ENCODE data around the gene STK16.

DNA sequence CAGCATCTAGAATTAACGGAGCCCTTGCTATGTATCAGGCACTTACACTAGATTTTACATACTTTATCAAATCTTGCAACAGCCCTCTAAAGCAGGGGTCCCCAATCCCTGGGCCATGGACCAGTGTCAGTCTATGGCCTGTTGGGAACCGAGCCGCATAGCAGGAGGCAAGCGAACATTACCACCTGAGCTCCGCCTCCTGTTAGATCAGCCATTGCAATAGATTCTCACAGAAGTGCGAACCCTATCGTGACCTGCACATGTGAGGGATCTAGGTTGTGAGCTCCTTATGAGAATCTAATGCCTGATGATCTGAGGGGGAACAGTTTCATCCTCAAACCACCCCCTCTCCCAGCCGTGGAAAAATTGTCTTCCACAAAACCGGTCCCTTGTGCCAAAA is 47.3 kb downstream of the STK16 start:
- TF ChIP-seq, protein P1, sequence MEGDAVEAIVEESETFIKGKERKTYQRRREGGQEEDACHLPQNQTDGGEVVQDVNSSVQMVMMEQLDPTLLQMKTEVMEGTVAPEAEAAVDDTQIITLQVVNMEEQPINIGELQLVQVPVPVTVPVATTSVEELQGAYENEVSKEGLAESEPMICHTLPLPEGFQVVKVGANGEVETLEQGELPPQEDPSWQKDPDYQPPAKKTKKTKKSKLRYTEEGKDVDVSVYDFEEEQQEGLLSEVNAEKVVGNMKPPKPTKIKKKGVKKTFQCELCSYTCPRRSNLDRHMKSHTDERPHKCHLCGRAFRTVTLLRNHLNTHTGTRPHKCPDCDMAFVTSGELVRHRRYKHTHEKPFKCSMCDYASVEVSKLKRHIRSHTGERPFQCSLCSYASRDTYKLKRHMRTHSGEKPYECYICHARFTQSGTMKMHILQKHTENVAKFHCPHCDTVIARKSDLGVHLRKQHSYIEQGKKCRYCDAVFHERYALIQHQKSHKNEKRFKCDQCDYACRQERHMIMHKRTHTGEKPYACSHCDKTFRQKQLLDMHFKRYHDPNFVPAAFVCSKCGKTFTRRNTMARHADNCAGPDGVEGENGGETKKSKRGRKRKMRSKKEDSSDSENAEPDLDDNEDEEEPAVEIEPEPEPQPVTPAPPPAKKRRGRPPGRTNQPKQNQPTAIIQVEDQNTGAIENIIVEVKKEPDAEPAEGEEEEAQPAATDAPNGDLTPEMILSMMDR (IDR thresholded peaks at IDR 0.05; ENCODE audit: poor library complexity, severe bottlenecking) = no peak
- TF ChIP-seq SMC3 (conservative IDR thresholded peaks at IDR 0.05; ENCODE audit: poor library complexity) (no peak), MXI1 (conservative IDR thresholded peaks at IDR 0.05; ENCODE audit: poor library complexity, severe bottlenecking) (no peak), EP300 (conservative IDR thresholded peaks at IDR 0.05; ENCODE audit: poor library complexity, severe bottlenecking) (no peak), EZH2 (IDR thresholded peaks at IDR 0.05; ENCODE audit: borderline replicate concordance, insufficient read depth, low read length, poor library complexity, severe bottlenecking) (no peak), POLR2AphosphoS5 (IDR thresholded peaks at IDR 0.05) (no peak), TAF1 (IDR thresholded peaks at IDR 0.05; ENCODE audit: low read depth) (no peak), REST (IDR thresholded peaks at IDR 0.05; ENCODE audit: borderline replicate concordance) (no peak)

Data from neural cell (in vitro differentiated cells).